IMR-90 (cell line): ENCODE results near the gene RAD51B.

Experiments
- BHLHE40 ChIP-seq: fragments of 150-350 bp; IDR thresholded peaks from 2 replicates; pipeline ENCODE4 v1.6.1; 2016; ENCODE audit warnings: mild to moderate bottlenecking, low read depth, low read length
- CHD1 ChIP-seq: IDR thresholded peaks from 2 replicates; pipeline ENCODE4 v1.6.1; 2012; ENCODE audit warnings: low read depth, low read length, improper control_type of control experiment
- FOS ChIP-seq: fragments of 150-350 bp; IDR thresholded peaks from 2 replicates; pipeline ENCODE4 v1.6.1; 2016; ENCODE audit warnings: low read depth, low read length
- MAFK ChIP-seq: IDR thresholded peaks from 2 replicates; pipeline ENCODE4 v1.6.1; 2012; ENCODE audit warnings: low read depth, low read length, improper control_type of control experiment
- MAZ ChIP-seq: IDR thresholded peaks from 2 replicates; pipeline ENCODE4 v1.6.1; 2012; ENCODE audit warnings: low read depth, mild to moderate bottlenecking, low read length, improper control_type of control experiment, moderate library complexity, borderline replicate concordance
- MXI1 ChIP-seq: IDR thresholded peaks from 2 replicates; pipeline ENCODE4 v1.6.1; 2012; ENCODE audit warnings: low read depth, mild to moderate bottlenecking, low read length, moderate library complexity, borderline replicate concordance
- POLR2A ChIP-seq: IDR thresholded peaks from 2 replicates; pipeline ENCODE4 v1.6.1; 2012; ENCODE audit warnings: mild to moderate bottlenecking, low read depth, low read length
- RAD21 ChIP-seq: IDR thresholded peaks from 2 replicates; pipeline ENCODE4 v1.6.1; 2012; ENCODE audit warnings: low read length, improper control_type of control experiment
- RCOR1 ChIP-seq: IDR thresholded peaks from 2 replicates; pipeline ENCODE4 v1.6.1; 2012; ENCODE audit warnings: mild to moderate bottlenecking, low read length, improper control_type of control experiment; ENCODE audit not compliant: insufficient replicate concordance
- RFX5 ChIP-seq: IDR thresholded peaks from 2 replicates; pipeline ENCODE4 v1.8.0; 2012; ENCODE audit warnings: low read depth, mild to moderate bottlenecking, low read length, moderate library complexity
- SMC3 ChIP-seq: fragments of 150-350 bp; IDR thresholded peaks from 2 replicates; pipeline ENCODE4 v1.6.1; 2016; ENCODE audit warnings: low read depth, mild to moderate bottlenecking, antibody characterized with exemption, low read length, moderate library complexity
- TF ChIP-seq, protein P1 (sequence below): conservative IDR thresholded peaks from 2 replicates; pipeline ENCODE4 v1.5.1; 2012; ENCODE audit warnings: mild to moderate bottlenecking, low read depth, low read length, improper control_type of control experiment
- TF ChIP-seq, protein P2 (sequence below): fragments of 150-350 bp; IDR thresholded peaks from 2 replicates; pipeline ENCODE4 v1.6.1; 2017; ENCODE audit warnings: mild to moderate bottlenecking, antibody characterized with exemption, low read length, low read depth

DNA sequence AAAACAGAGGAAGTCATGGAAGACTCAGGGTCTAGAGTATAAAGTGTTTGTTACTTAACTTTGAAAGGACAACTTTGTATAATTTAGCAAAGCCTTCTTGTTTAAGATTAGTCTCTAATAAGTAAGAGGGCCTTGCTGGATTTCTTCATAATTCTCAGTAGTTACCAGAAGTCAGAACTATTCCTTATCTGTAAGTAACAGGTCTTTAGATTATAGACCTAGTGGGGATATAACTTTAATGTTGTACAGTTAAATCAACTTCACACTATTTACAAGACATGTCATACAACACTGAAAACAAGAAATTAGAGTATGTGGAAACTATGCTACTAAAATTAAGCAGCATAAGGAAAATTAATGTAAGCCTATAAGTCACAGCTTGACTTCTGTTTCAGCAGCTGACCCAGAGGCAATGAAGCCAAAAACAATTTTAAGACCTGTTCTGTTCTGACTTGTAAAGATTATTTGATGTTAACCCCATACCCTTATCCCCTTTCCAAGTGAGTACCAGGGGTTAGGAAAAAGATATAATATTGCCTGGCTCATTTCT lies 398.3 kb downstream of the RAD51B start:
- TF ChIP-seq POLR2A: no peak
- TF ChIP-seq RAD21: no peak
- TF ChIP-seq FOS: no peak
- TF ChIP-seq, protein P1, sequence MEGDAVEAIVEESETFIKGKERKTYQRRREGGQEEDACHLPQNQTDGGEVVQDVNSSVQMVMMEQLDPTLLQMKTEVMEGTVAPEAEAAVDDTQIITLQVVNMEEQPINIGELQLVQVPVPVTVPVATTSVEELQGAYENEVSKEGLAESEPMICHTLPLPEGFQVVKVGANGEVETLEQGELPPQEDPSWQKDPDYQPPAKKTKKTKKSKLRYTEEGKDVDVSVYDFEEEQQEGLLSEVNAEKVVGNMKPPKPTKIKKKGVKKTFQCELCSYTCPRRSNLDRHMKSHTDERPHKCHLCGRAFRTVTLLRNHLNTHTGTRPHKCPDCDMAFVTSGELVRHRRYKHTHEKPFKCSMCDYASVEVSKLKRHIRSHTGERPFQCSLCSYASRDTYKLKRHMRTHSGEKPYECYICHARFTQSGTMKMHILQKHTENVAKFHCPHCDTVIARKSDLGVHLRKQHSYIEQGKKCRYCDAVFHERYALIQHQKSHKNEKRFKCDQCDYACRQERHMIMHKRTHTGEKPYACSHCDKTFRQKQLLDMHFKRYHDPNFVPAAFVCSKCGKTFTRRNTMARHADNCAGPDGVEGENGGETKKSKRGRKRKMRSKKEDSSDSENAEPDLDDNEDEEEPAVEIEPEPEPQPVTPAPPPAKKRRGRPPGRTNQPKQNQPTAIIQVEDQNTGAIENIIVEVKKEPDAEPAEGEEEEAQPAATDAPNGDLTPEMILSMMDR: no peak
- no peak for TF ChIP-seq SMC3
- TF ChIP-seq MAZ: no peak
- TF ChIP-seq BHLHE40: no peak
- no peak for TF ChIP-seq MAFK
- TF ChIP-seq, protein P2, sequence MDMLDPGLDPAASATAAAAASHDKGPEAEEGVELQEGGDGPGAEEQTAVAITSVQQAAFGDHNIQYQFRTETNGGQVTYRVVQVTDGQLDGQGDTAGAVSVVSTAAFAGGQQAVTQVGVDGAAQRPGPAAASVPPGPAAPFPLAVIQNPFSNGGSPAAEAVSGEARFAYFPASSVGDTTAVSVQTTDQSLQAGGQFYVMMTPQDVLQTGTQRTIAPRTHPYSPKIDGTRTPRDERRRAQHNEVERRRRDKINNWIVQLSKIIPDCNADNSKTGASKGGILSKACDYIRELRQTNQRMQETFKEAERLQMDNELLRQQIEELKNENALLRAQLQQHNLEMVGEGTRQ: no peak
- TF ChIP-seq RFX5: no peak
- TF ChIP-seq RCOR1: no peak
- no peak for TF ChIP-seq MXI1
- no peak for TF ChIP-seq CHD1
